Esophagus mucosa (tissue), 1 donor: ENCODE results near the gene FAM120A. TPM values are rescaled to one million over a fixed set of nuclear protein-coding genes. Genes with fewer than 3 reads are reported as not detected.

ENCODE experiments used
- ATAC-seq: fragments of 200-7000 bp; cut with Tn5 transposase; one replicate; pipeline ENCODE4 v1.9.1; 2020
- total RNA-seq: library from RNA; stranded (reverse); gene quantifications from one replicate; pipeline ENCODE4 v1.2.4, GENCODE V29; 2023
- donor health status: DM: yes; HTN: yes; CAD: no.

FAM120A gene
- total RNA-seq, 1 donor from 2014 or later = 75.8 TPM

GRCh38 chr9:93473411-93473810 is 21.9 kb downstream of the FAM120A start:
- peak; percentile 79 for ATAC-seq

GRCh38 chr9:93475108-93475507 is 23.6 kb downstream of the FAM120A start:
- ATAC-seq = no peak

DNA sequence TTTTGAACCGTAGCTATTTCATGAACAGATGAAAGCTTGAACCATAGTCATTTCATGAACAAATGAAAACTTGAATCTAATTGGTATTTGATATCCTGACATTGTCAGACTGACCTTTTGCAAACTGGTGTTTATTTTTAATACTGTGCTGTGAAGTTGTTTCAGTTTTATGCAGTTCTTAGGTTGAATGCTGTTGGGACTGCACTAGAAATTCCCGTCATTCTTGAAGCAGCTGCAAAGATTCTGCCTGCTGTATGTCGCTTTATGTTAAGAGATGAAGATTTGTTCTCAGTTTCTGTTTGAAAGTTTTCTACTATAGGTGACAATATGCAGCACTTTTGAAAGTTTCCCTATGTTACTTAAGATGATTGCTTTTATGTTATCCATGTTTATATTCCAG is 24.4 kb downstream of the FAM120A start:
- no peak for ATAC-seq

GRCh38 chr9:93476924-93477323 is 25.4 kb downstream of the FAM120A start:
- ATAC-seq = no peak

- no peak for ATAC-seq
These were observed 25.9 kb downstream of the FAM120A start for GRCh38 chr9:93477397-93477796.

DNA sequence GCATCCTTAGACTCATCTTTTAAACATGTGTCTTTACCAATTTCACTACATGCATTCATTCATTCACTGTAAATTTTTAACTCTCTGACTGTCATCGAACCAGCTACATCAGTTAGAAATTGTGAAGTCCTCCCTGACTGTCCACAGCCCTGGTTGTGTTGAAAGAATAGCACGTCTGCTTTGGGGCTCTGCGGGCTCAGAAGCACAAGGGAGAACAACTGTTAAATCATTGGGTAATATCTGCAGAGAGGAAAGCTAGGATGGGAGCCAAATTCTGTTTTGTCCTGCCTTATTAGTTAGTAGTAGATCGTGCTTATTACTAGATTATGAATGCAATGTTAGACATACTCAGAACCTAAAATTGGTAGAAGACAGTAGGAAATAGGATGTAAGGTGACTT is 28.2 kb downstream of the FAM120A start:
- no peak for ATAC-seq

- no peak for ATAC-seq
These were observed 28.8 kb downstream of the FAM120A start for GRCh38 chr9:93480262-93480661.

GRCh38 chr9:93480728-93481324 is 29.3 kb downstream of the FAM120A start:
- ATAC-seq = peak; percentile 33

- no peak for ATAC-seq
These were observed 32.0 kb downstream of the FAM120A start for GRCh38 chr9:93483497-93483896.

DNA sequence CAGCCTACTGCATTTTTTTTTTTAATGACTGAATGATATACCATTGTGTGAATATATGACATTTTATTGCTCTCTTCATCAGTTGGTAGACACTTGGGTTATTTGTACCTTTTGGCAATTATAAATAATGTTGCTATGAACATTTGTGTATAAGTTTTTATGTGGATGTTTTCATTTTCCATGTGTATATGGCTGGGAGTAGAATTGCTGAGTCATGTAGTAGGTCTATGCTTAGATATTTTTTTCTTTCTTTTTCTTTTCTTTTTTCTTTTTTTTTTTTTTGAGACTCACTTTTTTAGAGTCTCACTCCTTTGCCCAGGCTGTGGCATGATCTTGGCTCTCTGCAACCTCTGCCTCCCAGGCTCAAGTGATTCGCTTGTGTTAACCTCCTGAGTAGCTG is 34.8 kb downstream of the FAM120A start:
- ATAC-seq = no peak

- no peak for ATAC-seq
These were observed 36.8 kb downstream of the FAM120A start for GRCh38 chr9:93488244-93488643.

DNA sequence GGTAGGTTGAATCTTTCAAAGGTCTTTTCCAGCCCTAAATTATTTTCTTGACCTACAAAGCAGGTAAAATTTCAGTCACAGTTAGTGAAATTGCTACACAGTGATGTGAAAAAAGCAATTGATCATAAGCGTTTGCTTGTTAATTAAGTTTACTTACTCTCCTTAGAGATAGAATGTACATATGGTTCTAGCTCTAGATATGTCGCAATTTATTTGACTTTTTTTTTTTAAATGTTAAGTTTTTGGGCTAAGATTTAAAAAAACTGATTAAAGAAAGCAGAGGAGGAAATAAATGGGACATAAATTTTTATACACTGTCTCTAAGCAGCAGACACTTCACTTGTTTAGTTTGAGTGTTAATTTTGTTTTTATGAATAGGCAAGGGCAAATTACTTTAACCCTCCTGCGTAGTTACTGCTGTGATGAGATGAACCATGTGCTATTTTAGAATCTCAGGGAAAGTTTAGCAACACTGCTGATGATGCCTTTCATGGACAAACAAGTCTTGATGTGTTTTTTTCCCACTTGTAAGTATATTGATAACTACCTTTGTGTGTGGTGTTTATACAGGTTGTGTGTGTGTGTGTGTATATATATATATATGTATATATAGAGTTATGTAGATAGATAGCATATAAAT is 40.2 kb downstream of the FAM120A start:
- no peak for ATAC-seq

GRCh38 chr9:93492327-93492726 is 40.8 kb downstream of the FAM120A start:
- ATAC-seq = no peak

DNA sequence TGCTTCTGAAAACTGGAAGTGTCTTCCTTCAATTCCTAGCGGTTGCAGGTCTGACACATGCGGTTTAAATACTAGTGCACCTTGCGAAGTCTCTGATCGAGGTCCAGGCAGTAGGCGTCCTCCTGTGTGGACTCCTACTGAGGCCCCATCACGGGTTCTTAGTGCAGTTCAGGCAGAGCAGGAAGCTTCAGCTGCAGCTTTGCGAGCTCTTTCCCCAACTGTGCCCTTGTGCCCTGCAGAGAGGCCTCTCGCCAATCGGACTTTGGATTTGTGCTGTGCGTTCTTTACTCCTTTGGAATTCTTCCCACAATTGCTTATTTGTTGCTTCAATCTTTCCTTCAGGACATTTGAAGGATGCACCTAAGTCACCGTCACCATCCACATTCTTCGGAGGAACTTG is 42.5 kb downstream of the FAM120A start:
- no peak for ATAC-seq

- no peak for ATAC-seq
These were observed 44.8 kb downstream of the FAM120A start for GRCh38 chr9:93496285-93496684.

DNA sequence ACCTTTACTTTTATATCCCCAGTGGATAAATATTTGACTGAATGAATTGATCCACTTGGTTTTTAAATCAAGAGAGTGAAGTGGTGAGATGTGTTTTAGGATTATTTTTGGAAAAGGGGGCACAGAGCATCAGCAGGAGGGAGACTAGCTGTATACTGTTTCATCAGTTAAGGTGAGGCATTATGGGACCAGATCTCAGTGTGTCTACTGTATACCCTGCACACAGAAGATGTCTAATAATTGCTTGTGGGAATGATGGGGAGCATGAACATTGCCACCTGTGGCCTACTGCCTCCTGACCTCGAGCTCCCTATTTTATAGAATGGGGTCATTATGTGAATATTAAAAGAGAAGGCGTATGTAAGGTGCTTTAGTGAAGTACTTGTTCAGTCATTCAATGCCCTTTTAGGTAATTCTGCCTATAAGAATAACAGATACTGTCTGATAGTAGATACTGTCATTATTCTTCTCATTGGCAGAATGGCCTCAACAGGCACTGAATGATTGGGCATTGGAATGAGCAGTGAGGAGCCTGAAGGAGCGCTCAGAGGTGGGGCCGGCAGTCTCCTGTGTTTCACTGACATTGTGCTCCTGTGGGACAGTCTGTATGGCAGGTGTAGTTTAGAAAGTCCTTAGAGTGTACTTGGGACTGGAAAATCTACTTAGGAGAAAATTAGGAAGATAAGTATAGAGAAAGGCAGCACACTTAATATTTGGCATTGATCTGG is 49.2 kb downstream of the FAM120A start:
- peak; percentile 24 for ATAC-seq

- no peak for ATAC-seq
These were observed 49.9 kb downstream of the FAM120A start for GRCh38 chr9:93501406-93501805.

- no peak for ATAC-seq
These were observed 51.9 kb downstream of the FAM120A start for GRCh38 chr9:93503381-93503780.

- ATAC-seq = no peak
These were observed 54.2 kb downstream of the FAM120A start for GRCh38 chr9:93505541-93506132.

GRCh38 chr9:93507768-93508167 is 56.3 kb downstream of the FAM120A start:
- ATAC-seq = no peak

GRCh38 chr9:93508207-93508606 is 56.7 kb downstream of the FAM120A start:
- ATAC-seq = no peak

- ATAC-seq = no peak
These were observed 57.6 kb downstream of the FAM120A start for GRCh38 chr9:93509084-93509483.

GRCh38 chr9:93510041-93510440 is 58.6 kb downstream of the FAM120A start:
- ATAC-seq = no peak

DNA sequence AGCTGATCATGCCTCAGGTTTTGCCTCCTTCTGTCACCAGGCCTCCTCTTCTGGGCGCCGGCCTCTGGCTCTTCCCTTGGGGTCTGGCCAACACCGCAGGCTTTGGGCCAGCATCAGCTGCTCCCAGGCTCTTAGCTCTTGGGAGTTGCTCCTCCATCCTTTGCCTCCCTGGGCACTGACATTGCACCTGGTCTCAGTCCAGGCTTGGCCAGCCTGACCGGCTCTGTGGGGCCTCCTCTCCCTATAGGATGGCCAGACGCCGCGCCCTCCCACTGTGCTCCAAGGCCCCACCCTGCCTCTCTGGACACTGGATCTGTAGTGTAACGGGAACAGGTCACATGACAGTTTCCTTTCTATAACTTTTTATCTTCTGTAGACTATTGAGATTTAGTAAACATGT is 59.7 kb downstream of the FAM120A start:
- ATAC-seq = peak; percentile 33
